NCI-H82 treated with DMSO at 0.1 percent for 48 hours (cell line): ENCODE data around the gene PCSK5.
"Not testable (repeated sequence)": the region's sequence is repeated elsewhere in the genome, so short reads cannot be mapped to it uniquely, and the experiment has no call there.

Experiments
- DNase-seq: peaks from one replicate; lab custom pipeline; 2025; ENCODE audit not compliant: unreplicated experiment; lab: John Stamatoyannopoulos, UW

The PCSK5 gene

GRCh38 chr9:75962013-75962661, 71.7 kb downstream of the PCSK5 start:
- DNase-seq, result no peak

- DNase-seq, result no peak
Observed at GRCh38 chr9:75962662-75963036, 72.2 kb downstream of the PCSK5 start.

- not testable (repeated sequence) for DNase-seq
Observed at GRCh38 chr9:75963321-75963720, 72.8 kb downstream of the PCSK5 start.

- no peak for DNase-seq
Observed at GRCh38 chr9:75964427-75964826, 74.0 kb downstream of the PCSK5 start.

GRCh38 chr9:75965231-75965630, 74.8 kb downstream of the PCSK5 start:
- DNase-seq, result no peak

- no peak for DNase-seq
Observed at GRCh38 chr9:75967556-75967955, 77.1 kb downstream of the PCSK5 start.

- DNase-seq, result no peak
Observed at GRCh38 chr9:75974016-75974766, 83.7 kb downstream of the PCSK5 start.

- no peak for DNase-seq
Observed at GRCh38 chr9:75975071-75975470, 84.6 kb downstream of the PCSK5 start.

- no peak for DNase-seq
Observed at GRCh38 chr9:75976549-75976948, 86.1 kb downstream of the PCSK5 start.

GRCh38 chr9:75979362-75979761, 88.9 kb downstream of the PCSK5 start:
- DNase-seq, result no peak

GRCh38 chr9:75983319-75984045, 93.0 kb downstream of the PCSK5 start:
- no peak for DNase-seq

- no peak for DNase-seq
Observed at GRCh38 chr9:75985515-75985914, 95.0 kb downstream of the PCSK5 start.

GRCh38 chr9:75988663-75989062, 98.2 kb downstream of the PCSK5 start:
- no peak for DNase-seq

GRCh38 chr9:75990156-75990555, 99.7 kb downstream of the PCSK5 start:
- no peak for DNase-seq

- no peak for DNase-seq
Observed at GRCh38 chr9:75990576-75991304, 100.3 kb downstream of the PCSK5 start.

GRCh38 chr9:75992482-75993206, 102.2 kb downstream of the PCSK5 start:
- DNase-seq, result no peak

- no peak for DNase-seq
Observed at GRCh38 chr9:75993434-75993833, 103.0 kb downstream of the PCSK5 start.

GRCh38 chr9:75995066-75995465, 104.6 kb downstream of the PCSK5 start:
- no peak for DNase-seq

GRCh38 chr9:75996726-75997125, 106.3 kb downstream of the PCSK5 start:
- DNase-seq, result no peak

GRCh38 chr9:75997206-75997605, 106.7 kb downstream of the PCSK5 start:
- DNase-seq, result no peak
